PFSK-1 (cell line): ENCODE measurements around the gene HNF1A.

ENCODE experiments used
- POLR2AphosphoS5 ChIP-seq: IDR thresholded peaks from 2 replicates; pipeline ENCODE4 v1.6.1; 2012; ENCODE audit warnings: low read depth, mild to moderate bottlenecking, control low read depth, low read length, moderate library complexity
- REST ChIP-seq, 2 experiments: IDR thresholded peaks; 2 replicates each; pipeline versions ENCODE4 v1.6.1 to v1.8.0; 2011 to 2012; ENCODE audit warnings: low read depth in 2 of 2, low read length in 2 of 2, control low read depth in 1 of 2, inconsistent platforms in 1 of 2, mild to moderate bottlenecking in 1 of 2, moderate library complexity in 1 of 2; ENCODE audit not compliant: insufficient read depth in 1 of 2
- TAF1 ChIP-seq: IDR thresholded peaks from 2 replicates; pipeline ENCODE4 v1.6.1; 2012; ENCODE audit warnings: low read length, control low read depth, borderline replicate concordance; ENCODE audit not compliant: insufficient read depth

GRCh38 chr12:120990487-120991055 lies 12.2 kb downstream of the HNF1A start:
- TF ChIP-seq TAF1 (no peak), POLR2AphosphoS5 (no peak), REST (IDR thresholded peaks at IDR 0.05; ENCODE audit: insufficient read depth in 1 of 2, low read depth in 2 of 2, low read length in 2 of 2) (no peak)
